Measurements from ENCODE around the gene NAV3. TPM values are rescaled to one million over a fixed set of nuclear protein-coding genes. Genes with fewer than 3 reads are reported as not detected.

The NAV3 gene
- total and polyA plus RNA-seq, 2 experiments from 2014 or later: 4.0 to 12.0 TPM

GRCh38 chr12:77924703-77925102 is 94.0 kb downstream of the NAV3 start (continued):
- TF ChIP-seq ZNF462 (CRISPR knock-in tag; IDR thresholded peaks at IDR 0.05): no peak
- TF ChIP-seq, protein P1, sequence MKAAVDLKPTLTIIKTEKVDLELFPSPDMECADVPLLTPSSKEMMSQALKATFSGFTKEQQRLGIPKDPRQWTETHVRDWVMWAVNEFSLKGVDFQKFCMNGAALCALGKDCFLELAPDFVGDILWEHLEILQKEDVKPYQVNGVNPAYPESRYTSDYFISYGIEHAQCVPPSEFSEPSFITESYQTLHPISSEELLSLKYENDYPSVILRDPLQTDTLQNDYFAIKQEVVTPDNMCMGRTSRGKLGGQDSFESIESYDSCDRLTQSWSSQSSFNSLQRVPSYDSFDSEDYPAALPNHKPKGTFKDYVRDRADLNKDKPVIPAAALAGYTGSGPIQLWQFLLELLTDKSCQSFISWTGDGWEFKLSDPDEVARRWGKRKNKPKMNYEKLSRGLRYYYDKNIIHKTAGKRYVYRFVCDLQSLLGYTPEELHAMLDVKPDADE (IDR thresholded peaks at IDR 0.05): no peak
- TF ChIP-seq CREB1 (CRISPR knock-in tag; IDR thresholded peaks at IDR 0.05; ENCODE audit: low read depth): no peak
- TF ChIP-seq STAT1 (IDR thresholded peaks at IDR 0.05; ENCODE audit: unreplicated experiment): no peak
- no peak for TF ChIP-seq ZNF114 (CRISPR knock-in tag; IDR thresholded peaks at IDR 0.05)
- TF ChIP-seq REST (IDR thresholded peaks at IDR 0.05; ENCODE audit: unreplicated experiment): no peak
- no peak for TF ChIP-seq NANOG (IDR thresholded peaks at IDR 0.05; ENCODE audit: borderline replicate concordance)
- TF ChIP-seq ZNF331 (CRISPR knock-in tag; IDR thresholded peaks at IDR 0.05; ENCODE audit: low read depth): no peak
